SK-N-SH (cell line): Measurements from ENCODE around the gene AVPR2.

Experiments
- CTCF ChIP-seq: fragments of 200-600 bp; sonication (generic); IDR thresholded peaks from 2 replicates; pipeline ENCODE4 v1.6.1; 2017; ENCODE audit warnings: antibody characterized with exemption, mild to moderate bottlenecking, moderate library complexity
- ELF1 ChIP-seq: IDR thresholded peaks from 2 replicates; pipeline ENCODE4 v1.4.0; 2012
- EP300 ChIP-seq, 2 experiments: IDR thresholded peaks; 2 replicates each; pipeline versions ENCODE4 v1.4.0 to v1.6.1; 2012; ENCODE audit warnings: borderline replicate concordance in 1 of 2, low read depth in 1 of 2, low read length in 1 of 2
- EZH2phosphoT487 ChIP-seq: fragments of 200-600 bp; sonication (generic); IDR thresholded peaks from 2 replicates; pipeline ENCODE4 v1.6.1; 2017; ENCODE audit warnings: low read depth, mixed run types, mild to moderate bottlenecking, antibody characterized with exemption, moderate library complexity, borderline replicate concordance
- FOXJ3 ChIP-seq: sonication (generic); formaldehyde crosslinking; IDR thresholded peaks from 2 replicates; pipeline ENCODE4 v1.5.1; 2020; ENCODE audit warnings: mild to moderate bottlenecking, missing genetic modification reagents
- GATA2 ChIP-seq: sonication (generic); formaldehyde crosslinking; IDR thresholded peaks from 2 replicates; pipeline ENCODE4 v1.5.0; 2020; ENCODE audit warnings: mild to moderate bottlenecking, missing genetic modification reagents
- POLR2AphosphoS5 ChIP-seq: IDR thresholded peaks from 2 replicates; pipeline ENCODE4 v1.6.1; 2012; ENCODE audit warnings: low read depth, low read length
- RAD21 ChIP-seq: IDR thresholded peaks from 2 replicates; pipeline ENCODE4 v1.6.1; 2012; ENCODE audit warnings: mild to moderate bottlenecking, low read length
- RCOR1 ChIP-seq: fragments of 150-350 bp; IDR thresholded peaks from 2 replicates; pipeline ENCODE4 v1.6.1; 2017; ENCODE audit warnings: antibody characterized with exemption, low read length
- SIN3A ChIP-seq: IDR thresholded peaks from 2 replicates; pipeline ENCODE4 v1.6.1; 2012; ENCODE audit warnings: low read depth, mild to moderate bottlenecking, low read length, moderate library complexity, borderline replicate concordance
- TAF1 ChIP-seq: IDR thresholded peaks from 2 replicates; pipeline ENCODE4 v1.6.1; 2012; ENCODE audit warnings: low read depth, mild to moderate bottlenecking, low read length, moderate library complexity, borderline replicate concordance
- TEAD4 ChIP-seq: IDR thresholded peaks from 2 replicates; pipeline ENCODE4 v1.4.0; 2012; ENCODE audit warnings: mild to moderate bottlenecking, borderline replicate concordance; ENCODE audit not compliant: insufficient read depth

- TF ChIP-seq CTCF (no peak), POLR2AphosphoS5 (no peak), SIN3A (no peak), GATA2 (CRISPR knock-in tag) (no peak), TEAD4 (no peak), EP300 (IDR thresholded peaks at IDR 0.05; ENCODE audit: borderline replicate concordance in 1 of 2, low read depth in 1 of 2, low read length in 1 of 2) (no peak), RAD21 (no peak), RCOR1 (no peak), TAF1 (no peak), FOXJ3 (CRISPR knock-in tag) (no peak), ELF1 (no peak), EZH2phosphoT487 (no peak)
These were observed 30.4 kb upstream of the AVPR2 start for GRCh38 chrX:153874085-153874365.
